WERI-Rb-1 (cell line): ENCODE data around the gene ALG1L2.
"Not testable (repeated sequence)": the region's sequence is repeated elsewhere in the genome, so short reads cannot be mapped to it uniquely, and the experiment has no call there.

Source experiments
- DNase-seq: peaks from one replicate; pipeline ENCODE4 v3.0.0-alpha.2; 2020
- H3K27ac ChIP-seq: fragments of 250-450 bp; sonication (Bioruptor Pico); 2 replicates; pipeline ENCODE4 v1.5.1; 2020; ENCODE audit warnings: mild to moderate bottlenecking, moderate library complexity
- H3K27me3 ChIP-seq: fragments of 250-450 bp; sonication (Bioruptor Pico); 2 replicates; pipeline ENCODE4 v1.5.1; 2021; ENCODE audit warnings: mild to moderate bottlenecking, low read depth, moderate library complexity; ENCODE audit not compliant: insufficient read depth, severe bottlenecking
- H3K36me3 ChIP-seq: fragments of 250-450 bp; sonication (Bioruptor Pico); 2 replicates; pipeline ENCODE4 v1.5.1; 2020; ENCODE audit warnings: mild to moderate bottlenecking, moderate library complexity
- H3K4me3 ChIP-seq: 2 replicates; pipeline ENCODE4 v1.5.1; 2011; ENCODE audit warnings: low read depth, mild to moderate bottlenecking, control low read depth, low read length
- H3K9me3 ChIP-seq: fragments of 250-450 bp; sonication (Bioruptor Pico); 2 replicates; pipeline ENCODE4 v1.5.1; 2021; ENCODE audit warnings: mild to moderate bottlenecking, moderate library complexity; ENCODE audit not compliant: severe bottlenecking
- TF ChIP-seq, protein P1 (sequence below): IDR thresholded peaks from 2 replicates; pipeline ENCODE4 v1.5.1; 2011; ENCODE audit warnings: low read depth, mild to moderate bottlenecking, control low read depth, inconsistent platforms, low read length

Gene ALG1L2

DNA sequence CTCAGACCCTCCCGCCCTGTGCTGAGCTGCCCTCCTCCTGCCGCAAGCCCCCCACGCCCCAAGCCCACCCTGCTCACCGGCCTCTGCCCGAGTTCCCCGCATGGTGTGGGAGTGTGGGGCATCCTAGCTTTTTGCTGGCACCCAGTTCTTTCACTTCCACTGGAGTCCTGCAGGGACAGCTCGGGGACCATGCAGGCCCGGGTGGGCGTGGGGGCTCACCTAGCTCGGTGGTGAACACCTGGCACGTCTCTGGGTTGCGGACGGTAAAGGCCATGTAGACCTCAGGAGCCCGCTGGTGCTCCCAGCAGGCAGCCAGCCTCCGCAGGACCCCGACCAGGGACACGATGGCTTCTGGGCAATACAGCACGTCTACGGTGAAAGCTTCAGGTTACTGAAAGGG lies 20.9 kb downstream of the ALG1L2 start:
- not testable (repeated sequence) for H3K36me3 ChIP-seq, H3K27me3 ChIP-seq, H3K27ac ChIP-seq, H3K9me3 ChIP-seq, H3K4me3 ChIP-seq, DNase-seq

GRCh38 chr3:130104191-130104590 lies 22.6 kb downstream of the ALG1L2 start:
- not testable (repeated sequence) for H3K27ac ChIP-seq, H3K9me3 ChIP-seq, H3K27me3 ChIP-seq, DNase-seq, H3K36me3 ChIP-seq, H3K4me3 ChIP-seq

- H3K27me3 ChIP-seq = not testable (repeated sequence)
These were observed 25.8 kb downstream of the ALG1L2 start for GRCh38 chr3:130107333-130107995.

GRCh38 chr3:130108836-130109585 lies 27.4 kb downstream of the ALG1L2 start:
- not testable (repeated sequence) for H3K9me3 ChIP-seq, H3K36me3 ChIP-seq, H3K27ac ChIP-seq, H3K27me3 ChIP-seq, DNase-seq, H3K4me3 ChIP-seq

More at GRCh38 chr3:130107333-130107995, 25.8 kb downstream of the ALG1L2 start:
- H3K36me3 ChIP-seq, H3K9me3 ChIP-seq, H3K27ac ChIP-seq, DNase-seq, H3K4me3 ChIP-seq: not testable (repeated sequence)

GRCh38 chr3:130110386-130111169 lies 28.9 kb downstream of the ALG1L2 start:
- peak; percentile 25 for DNase-seq

DNA sequence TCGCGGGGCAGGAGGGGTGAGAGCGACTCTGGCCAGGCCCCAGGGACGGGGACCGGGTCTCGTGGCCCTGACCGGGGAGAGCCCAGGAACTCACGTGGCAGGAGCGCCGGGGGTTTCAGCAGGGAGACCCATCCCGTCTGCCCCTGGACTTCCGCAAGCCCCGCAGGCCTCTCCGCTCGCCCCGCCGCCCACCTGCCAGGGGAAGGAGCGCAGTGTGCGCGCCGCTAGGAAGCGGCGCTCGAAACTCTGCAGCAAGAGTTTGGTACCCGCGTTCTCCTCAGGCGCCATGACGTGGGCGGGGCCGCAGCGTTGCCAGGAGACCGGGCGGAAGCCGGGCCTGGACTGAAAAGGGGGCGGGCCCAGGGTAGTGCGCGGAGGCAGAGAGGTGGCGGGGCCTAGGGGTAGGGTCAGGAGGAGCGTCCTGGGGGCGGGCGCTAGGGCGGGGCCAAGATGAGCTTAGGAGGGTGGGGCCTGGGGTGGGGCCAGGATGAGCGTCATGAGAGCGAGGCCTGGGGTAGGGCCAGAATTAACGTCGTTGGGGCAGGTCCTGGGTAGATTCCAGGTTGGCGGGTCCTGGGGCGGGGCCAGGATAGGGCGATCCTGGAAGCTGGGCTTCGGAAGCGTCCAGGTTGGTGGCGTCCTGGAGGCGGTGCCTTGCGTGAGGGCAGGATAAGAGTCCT lies 29.7 kb downstream of the ALG1L2 start:
- Histone ChIP-seq H3K36me3 (no peaks in the 10 kb centered on the region), H3K27ac (peak overlapping the region; percentile 69), H3K9me3 (no peaks in the 10 kb centered on the region), H3K27me3 (no peaks in the 10 kb centered on the region), H3K4me3 (peak overlapping the region; percentile 84)
- TF ChIP-seq, protein P1, sequence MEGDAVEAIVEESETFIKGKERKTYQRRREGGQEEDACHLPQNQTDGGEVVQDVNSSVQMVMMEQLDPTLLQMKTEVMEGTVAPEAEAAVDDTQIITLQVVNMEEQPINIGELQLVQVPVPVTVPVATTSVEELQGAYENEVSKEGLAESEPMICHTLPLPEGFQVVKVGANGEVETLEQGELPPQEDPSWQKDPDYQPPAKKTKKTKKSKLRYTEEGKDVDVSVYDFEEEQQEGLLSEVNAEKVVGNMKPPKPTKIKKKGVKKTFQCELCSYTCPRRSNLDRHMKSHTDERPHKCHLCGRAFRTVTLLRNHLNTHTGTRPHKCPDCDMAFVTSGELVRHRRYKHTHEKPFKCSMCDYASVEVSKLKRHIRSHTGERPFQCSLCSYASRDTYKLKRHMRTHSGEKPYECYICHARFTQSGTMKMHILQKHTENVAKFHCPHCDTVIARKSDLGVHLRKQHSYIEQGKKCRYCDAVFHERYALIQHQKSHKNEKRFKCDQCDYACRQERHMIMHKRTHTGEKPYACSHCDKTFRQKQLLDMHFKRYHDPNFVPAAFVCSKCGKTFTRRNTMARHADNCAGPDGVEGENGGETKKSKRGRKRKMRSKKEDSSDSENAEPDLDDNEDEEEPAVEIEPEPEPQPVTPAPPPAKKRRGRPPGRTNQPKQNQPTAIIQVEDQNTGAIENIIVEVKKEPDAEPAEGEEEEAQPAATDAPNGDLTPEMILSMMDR = no peak
- peak; percentile 99 for DNase-seq

More at GRCh38 chr3:130110386-130111169, 28.9 kb downstream of the ALG1L2 start:
- Histone ChIP-seq H3K4me3 (peak overlapping the region; percentile 84), H3K27ac (peak overlapping the region; percentile 69; the same call in 1 of the 2 replicates)
- H3K27me3 ChIP-seq, H3K36me3 ChIP-seq, H3K9me3 ChIP-seq: not testable (repeated sequence)

DNA sequence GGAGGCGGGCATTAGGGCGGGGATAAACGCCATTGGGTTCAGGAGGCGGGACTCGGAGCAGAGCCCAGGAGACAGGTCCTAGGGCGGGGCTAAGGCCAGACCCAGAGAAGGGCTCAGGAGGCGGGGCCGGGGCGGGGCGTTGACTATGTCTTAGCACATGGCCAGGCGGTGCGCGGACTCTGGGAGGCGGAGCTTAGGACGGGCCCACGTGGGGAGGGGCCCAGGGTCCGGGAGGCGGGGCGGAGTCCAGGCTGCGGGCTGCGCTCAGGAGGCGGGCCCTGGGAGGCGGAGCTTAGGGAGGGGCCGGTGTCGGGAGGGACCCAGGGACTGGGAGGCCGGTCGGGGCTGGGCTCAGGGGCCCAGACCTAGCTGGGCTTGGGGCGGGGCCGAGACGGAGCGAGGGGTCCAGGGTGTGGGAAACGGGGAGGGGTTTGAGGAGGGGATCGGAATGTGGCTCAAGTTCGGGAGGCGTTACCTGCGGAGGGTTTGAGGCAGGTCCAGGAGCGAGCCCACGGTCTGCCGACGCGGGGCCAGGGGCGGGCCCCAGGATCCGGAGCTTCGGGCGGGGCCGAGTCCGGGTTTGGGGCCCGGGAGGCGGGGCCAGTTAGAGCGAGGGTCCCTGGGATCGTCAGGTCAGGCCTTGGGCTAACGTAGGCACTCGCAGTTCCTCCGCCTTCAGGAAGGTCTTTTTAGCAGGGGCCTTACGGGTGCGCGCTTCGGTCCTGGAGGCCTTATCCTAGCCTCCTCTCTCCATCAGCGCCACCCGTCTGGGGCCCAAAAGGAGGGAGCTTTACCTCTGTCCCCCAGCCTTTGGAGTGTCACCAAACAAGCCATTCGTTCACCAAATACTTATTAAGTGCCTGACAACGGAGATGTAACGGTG lies 30.5 kb downstream of the ALG1L2 start:
- Histone ChIP-seq H3K27ac (peak overlapping the region; percentile 52), H3K4me3 (peak overlapping the region; percentile 84)
- not testable (repeated sequence) for H3K36me3 ChIP-seq, H3K9me3 ChIP-seq, H3K27me3 ChIP-seq
- peak; percentile 68 for DNase-seq

DNA sequence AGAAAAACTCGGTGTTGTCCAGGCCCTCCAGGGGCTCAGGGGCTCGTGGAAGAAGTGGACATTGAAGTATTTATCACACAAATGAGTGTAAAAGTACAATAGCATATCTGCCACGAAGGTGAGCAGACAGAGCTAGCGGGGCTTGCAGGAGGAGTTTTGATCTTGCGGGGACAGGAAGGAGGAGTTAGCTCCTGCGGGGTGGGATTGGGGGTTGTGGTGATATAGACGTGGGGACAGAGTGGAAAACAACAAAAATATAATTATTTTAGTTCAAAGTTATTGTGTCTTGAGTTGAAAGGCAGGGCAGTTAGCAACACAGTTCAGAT lies 31.1 kb downstream of the ALG1L2 start:
- peak; percentile 15 for DNase-seq
- H3K27ac ChIP-seq = peak overlapping the region; percentile 52

GRCh38 chr3:130115400-130115799 lies 33.8 kb downstream of the ALG1L2 start:
- not testable (repeated sequence) for DNase-seq, H3K36me3 ChIP-seq, H3K9me3 ChIP-seq, H3K27ac ChIP-seq, H3K4me3 ChIP-seq, H3K27me3 ChIP-seq

More for the DNA sequence above, 31.1 kb downstream of the ALG1L2 start:
- not testable (repeated sequence) for H3K27me3 ChIP-seq, H3K36me3 ChIP-seq, H3K9me3 ChIP-seq
- peak overlapping the region; percentile 79 for H3K4me3 ChIP-seq
